ACC112 (cell line): ENCODE results near the gene RAC3.

Source experiments
- H2AFZ ChIP-seq: fragments of 200-600 bp; sonication (generic); one replicate; pipeline ENCODE4 v1.6.0; 2017; ENCODE audit warnings: antibody characterized with exemption, low read length; ENCODE audit not compliant: unreplicated experiment
- H3K27ac ChIP-seq: fragments of 200-600 bp; sonication (generic); 2 replicates; pipeline ENCODE4 v1.5.1; 2014; ENCODE audit warnings: low read depth, mild to moderate bottlenecking, antibody characterized with exemption, low read length, moderate library complexity
- H3K27me3 ChIP-seq: fragments of 200-600 bp; sonication (generic); 2 replicates; pipeline ENCODE4 v1.6.1; 2014; ENCODE audit warnings: mild to moderate bottlenecking, antibody characterized with exemption, low read length, moderate library complexity, mixed read lengths; ENCODE audit not compliant: insufficient read depth
- H3K36me3 ChIP-seq: fragments of 200-600 bp; sonication (generic); 2 replicates; pipeline ENCODE4 v1.6.1; 2016; ENCODE audit warnings: mild to moderate bottlenecking, antibody characterized with exemption, low read length, moderate library complexity, mixed read lengths; ENCODE audit not compliant: insufficient read depth
- H3K4me1 ChIP-seq: fragments of 200-600 bp; sonication (generic); one replicate; pipeline ENCODE4 v1.6.1; 2016; ENCODE audit warnings: low read length, mixed read lengths; ENCODE audit not compliant: insufficient read depth, unreplicated experiment, control insufficient read depth
- H3K4me3 ChIP-seq: fragments of 200-600 bp; sonication (generic); 2 replicates; pipeline ENCODE4 v1.5.1; 2014; ENCODE audit warnings: mild to moderate bottlenecking, low read depth, low read length
- H3K79me2 ChIP-seq: fragments of 200-600 bp; sonication (generic); one replicate; pipeline ENCODE4 v1.6.0; 2016; ENCODE audit warnings: low read length; ENCODE audit not compliant: control insufficient read depth, unreplicated experiment, insufficient read depth

Gene RAC3

DNA sequence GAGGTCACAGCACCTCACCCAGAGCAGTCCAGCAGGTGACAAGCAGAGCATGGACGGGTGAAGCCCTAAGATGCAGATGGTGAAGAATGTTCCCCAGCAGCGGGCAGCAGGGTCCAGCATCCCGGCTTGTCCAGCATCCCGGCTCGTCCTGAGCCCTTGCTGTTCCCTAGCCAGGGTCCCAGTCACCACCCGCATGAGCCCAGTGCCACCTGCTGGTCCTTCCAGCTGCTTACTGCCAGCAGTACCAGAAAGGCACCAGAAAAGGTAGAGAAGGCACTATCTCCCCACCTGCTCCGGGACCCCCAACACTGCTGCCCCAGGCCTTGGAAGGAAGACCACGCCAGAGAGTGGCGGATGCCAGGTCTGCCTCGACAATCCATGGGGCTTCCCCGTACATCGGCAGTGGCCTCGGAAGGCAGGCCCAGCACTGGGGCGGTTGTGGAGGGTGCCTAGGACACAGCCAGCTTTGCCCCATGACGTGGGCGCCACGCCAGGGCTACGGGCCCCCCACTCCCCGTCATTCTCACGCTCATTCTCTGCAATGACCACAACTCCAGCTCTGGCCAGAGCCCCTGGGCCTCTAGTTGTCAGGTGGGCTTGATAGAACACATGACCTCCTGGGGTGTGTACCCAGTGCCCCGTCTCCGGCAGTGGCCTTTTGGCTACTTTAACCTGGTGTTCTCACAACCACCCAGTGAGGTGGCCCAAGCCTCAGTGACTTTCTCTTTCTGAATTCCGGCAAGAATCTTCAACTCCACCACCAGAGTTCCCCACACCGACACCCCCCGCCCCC is 10.2 kb upstream of the RAC3 start:
- Histone ChIP-seq H3K36me3 (no peaks in the 10 kb centered on the region), H3K4me1 (peaks cover 11% of the 10 kb centered on the region), H3K79me2 (no peaks in the 10 kb centered on the region), H3K27me3 (no peaks in the 10 kb centered on the region), H3K4me3 (peak overlapping the region; percentile 91), H2AFZ (no peak overlapping the region), H3K27ac (no peak overlapping the region)

DNA sequence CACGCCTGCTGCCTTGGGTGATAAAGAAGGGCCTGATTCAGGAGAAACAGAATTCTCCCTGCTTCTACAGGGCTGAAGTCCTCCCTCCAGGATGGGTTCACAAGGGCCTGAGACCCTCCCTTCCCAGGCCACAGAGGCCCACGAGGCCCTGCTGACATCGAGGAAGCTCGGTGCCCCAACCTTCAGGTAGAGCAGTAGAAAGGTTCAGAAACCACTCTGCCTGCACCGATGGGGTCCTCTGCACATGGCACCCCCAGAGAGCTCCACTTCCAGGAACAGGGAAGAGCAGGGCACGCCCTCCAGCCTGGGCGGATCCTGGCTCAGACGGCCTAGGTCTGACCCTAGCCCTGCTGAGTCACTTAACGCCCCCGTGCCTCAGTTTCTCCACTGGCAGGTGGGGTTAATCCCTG is 9.6 kb upstream of the RAC3 start:
- no peaks in the 10 kb centered on the region for H3K27me3 ChIP-seq
- H3K36me3 ChIP-seq: no peaks in the 10 kb centered on the region
- H3K4me1 ChIP-seq: peaks cover 11% of the 10 kb centered on the region
- no peak overlapping the region for H2AFZ ChIP-seq
- no peak overlapping the region for H3K27ac ChIP-seq
- H3K4me3 ChIP-seq: peak overlapping the region; percentile 91
- H3K79me2 ChIP-seq: no peaks in the 10 kb centered on the region

DNA sequence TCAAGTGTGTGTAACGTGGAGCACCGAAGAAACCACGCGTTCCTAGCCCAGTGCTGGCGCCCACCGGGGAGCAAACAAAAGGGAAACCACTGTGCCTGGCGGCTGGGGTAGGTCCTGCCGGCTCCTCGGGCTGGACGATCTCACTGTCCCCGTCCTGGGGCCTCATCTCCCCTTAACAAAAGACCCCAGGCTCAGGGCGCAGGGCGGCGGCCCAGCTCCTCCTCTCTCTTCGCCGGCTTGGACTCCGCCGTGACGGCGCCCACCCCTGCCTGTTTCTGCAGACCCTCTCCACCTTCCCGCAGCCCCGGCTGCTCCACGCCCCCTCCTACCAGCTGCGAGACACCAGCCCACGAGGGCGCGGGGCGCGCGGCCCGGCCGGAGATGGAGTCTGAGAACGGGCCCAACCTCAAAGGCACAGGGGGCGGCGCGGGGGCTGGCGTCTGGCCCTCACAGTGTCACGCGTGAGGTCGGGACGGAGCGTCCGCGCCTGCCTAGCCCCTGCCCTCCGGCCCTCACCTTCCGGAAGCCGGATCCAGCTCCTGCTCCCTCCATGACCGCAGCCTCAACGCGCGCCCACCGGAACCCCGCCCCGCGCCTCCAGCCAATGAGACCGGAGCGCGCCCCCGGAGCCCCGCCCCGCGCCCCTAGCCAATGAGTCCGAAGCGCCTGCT is 9.0 kb upstream of the RAC3 start, which contains the start of gene CENPX:
TSS of gene CENPX (minus strand) at position 569 of the 671 bp plus-strand sequence. CDS start at position 552, 17 bp downstream.
- Histone ChIP-seq H3K27me3 (no peaks in the 10 kb centered on the region), H3K4me3 (peak within 1 kb of the TSS; percentile 91), H3K27ac (no peak within 1 kb of the TSS), H3K36me3 (no peaks in the 10 kb centered on the region), H3K4me1 (peaks cover 11% of the 10 kb centered on the region), H2AFZ (peak within 1 kb of the TSS; percentile 67), H3K79me2 (no peaks in the 10 kb centered on the region)

DNA sequence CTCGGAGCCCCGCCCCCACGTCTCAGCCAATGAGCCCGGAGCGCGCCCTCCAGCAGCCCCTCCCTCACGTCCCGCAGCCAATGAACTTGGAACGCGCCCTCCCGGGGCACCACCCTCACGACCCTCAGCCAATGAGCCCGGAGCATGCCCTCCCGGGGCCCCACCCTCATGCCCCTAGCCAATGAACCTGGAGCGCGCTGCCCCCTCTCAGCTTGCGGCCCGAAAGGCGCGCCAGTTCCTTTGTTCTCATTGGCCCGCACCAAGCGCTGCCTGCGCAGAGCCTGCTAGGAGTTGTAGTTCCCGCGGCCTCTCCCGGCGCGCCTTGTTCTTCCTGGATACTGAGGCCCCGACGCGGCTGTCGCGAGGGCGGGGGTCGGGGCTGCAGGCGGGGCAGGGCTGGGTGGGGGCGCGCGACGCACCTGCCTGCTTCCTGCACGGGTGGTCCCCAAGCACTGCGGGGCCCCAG is 8.5 kb upstream of the RAC3 start, which contains the start of gene LRRC45:
TSS of gene LRRC45 (plus strand) at position 325 of the 466 bp plus-strand sequence. CDS start 339 bp downstream, outside the sequence.
- H3K27me3 ChIP-seq: no peaks in the 10 kb centered on the region
- peak within 1 kb of the TSS; percentile 91 for H3K4me3 ChIP-seq
- H2AFZ ChIP-seq: peak within 1 kb of the TSS; percentile 67
- peaks cover 11% of the 10 kb centered on the region for H3K4me1 ChIP-seq
- H3K36me3 ChIP-seq: no peaks in the 10 kb centered on the region
- no peak within 1 kb of the TSS for H3K27ac ChIP-seq
- H3K79me2 ChIP-seq: no peaks in the 10 kb centered on the region

DNA sequence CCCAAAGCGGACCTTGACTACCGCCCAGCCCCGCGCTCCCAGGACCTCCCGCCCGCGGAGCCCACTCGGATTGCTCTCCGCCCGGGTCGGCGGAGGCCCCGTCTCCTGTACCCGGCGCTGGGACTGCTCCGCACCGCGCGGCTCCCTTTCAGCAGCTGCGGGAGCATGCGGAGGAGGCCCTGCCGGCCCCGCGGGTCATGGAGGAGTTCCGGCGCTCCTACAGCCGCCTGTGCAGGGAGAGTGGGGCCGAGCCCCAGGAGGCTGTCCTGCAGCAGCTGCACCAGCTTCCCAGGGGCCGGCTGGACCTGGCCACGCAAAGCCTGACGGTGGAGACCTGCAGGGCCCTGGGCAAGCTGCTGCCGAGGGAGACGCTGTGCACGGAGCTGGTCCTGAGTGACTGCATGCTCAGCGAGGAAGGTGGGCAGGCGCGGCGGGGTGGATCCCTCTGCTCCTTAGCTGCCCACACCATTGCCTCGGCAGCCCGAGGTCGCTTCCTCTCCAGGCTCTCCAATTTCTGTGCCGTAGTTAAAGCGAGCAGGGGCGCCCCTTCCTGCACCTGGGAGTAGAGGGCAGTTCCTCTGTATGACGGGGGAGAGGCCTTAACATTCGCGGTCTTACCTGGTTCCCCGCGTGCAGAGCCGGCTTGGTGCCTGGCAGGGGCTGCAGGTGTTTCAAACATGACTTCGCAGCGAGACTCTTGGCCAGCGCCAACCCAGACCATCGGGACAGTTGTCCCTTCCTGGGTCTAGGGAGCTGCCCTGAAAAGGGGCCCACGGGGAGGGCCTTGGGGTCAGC is 7.8 kb upstream of the RAC3 start:
- H3K36me3 ChIP-seq: no peaks in the 10 kb centered on the region
- H3K4me3 ChIP-seq: peak overlapping the region; percentile 91
- H3K79me2 ChIP-seq: no peaks in the 10 kb centered on the region
- peak overlapping the region; percentile 67 for H2AFZ ChIP-seq
- H3K4me1 ChIP-seq: peaks cover 11% of the 10 kb centered on the region
- no peak overlapping the region for H3K27ac ChIP-seq
- H3K27me3 ChIP-seq: no peaks in the 10 kb centered on the region

DNA sequence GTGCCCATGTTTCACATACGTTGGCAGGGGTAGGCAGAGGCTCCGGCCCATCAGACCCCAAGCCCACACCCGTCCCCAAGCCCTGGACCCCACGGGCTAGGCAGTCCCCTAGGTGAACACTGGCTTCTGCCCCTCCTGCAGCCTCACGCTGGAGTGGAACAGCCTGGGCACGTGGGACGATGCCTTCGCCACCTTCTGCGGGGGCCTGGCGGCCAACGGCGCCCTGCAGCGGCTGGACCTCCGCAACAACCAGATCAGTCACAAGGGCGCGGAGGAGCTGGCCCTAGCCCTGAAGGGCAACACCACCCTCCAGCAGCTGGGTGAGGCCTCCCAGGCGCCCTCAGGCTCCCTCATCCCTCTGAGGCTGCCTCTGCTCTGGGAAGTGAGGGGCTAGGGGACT is 6.6 kb upstream of the RAC3 start:
- H2AFZ ChIP-seq: no peak overlapping the region
- H3K4me1 ChIP-seq: peaks cover 11% of the 10 kb centered on the region
- no peaks in the 10 kb centered on the region for H3K27me3 ChIP-seq
- H3K36me3 ChIP-seq: no peaks in the 10 kb centered on the region
- no peaks in the 10 kb centered on the region for H3K79me2 ChIP-seq
- no peak overlapping the region for H3K4me3 ChIP-seq
- H3K27ac ChIP-seq: no peak overlapping the region

DNA sequence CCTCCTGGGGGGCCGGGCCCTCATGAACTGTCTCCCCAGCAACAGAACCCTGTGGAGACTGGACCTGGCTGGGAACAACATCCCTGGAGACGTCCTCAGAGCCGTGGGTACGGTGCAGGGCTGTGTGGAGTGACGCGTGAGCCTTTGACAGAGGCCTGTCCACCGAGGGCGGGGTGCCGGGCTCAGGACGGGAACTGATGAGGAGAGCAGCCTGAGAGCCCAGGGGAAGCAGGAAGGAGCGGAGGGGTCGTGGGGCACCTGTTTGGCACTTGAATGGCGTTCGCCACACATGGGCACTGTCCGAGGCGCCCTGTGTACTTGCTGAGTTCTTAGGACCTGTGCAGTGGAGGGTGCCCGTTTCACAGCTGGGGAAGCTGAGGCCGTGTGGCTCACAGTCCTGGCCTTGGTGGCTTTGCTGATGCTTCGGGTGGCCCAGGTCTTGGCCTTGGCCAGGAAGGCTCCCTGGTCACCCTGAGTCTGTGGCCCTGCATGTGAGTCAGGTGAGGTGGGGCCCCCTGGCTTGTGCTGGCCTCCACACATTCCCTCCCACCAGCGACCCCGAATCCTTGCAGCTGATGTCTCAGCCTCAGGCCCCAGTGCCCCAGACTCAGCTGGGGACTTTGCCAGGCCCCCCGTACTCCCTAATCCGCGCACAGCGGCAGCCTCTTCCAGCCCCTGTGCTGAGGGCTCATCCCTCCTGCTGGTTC is 5.9 kb upstream of the RAC3 start:
- peaks cover 11% of the 10 kb centered on the region for H3K4me1 ChIP-seq
- no peaks in the 10 kb centered on the region for H3K36me3 ChIP-seq
- no peak overlapping the region for H3K27ac ChIP-seq
- no peak overlapping the region for H3K4me3 ChIP-seq
- H2AFZ ChIP-seq: no peak overlapping the region
- H3K27me3 ChIP-seq: no peaks in the 10 kb centered on the region
- H3K79me2 ChIP-seq: no peaks in the 10 kb centered on the region

DNA sequence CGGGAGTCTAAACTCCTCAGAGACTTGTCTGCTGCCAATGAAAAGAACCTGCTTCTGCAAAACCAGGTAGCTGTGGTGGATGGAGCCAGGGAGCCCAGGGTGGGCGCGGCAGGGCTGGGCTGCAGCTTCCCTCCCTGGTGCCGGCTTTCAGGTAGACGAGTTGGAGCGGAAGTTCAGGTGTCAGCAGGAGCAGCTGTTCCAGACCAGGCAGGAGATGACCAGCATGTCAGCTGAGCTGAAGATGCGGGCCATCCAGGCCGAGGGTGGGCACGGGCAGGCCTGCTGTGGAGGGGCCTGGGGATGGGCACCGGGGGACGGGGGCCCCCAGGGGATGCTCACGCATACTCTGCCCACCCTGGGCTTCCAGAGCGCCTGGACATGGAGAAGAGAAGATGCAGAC is 3.2 kb upstream of the RAC3 start:
- Histone ChIP-seq H3K79me2 (no peaks in the 10 kb centered on the region), H3K27me3 (no peaks in the 10 kb centered on the region), H3K4me1 (peaks cover 10% of the 10 kb centered on the region), H3K36me3 (no peaks in the 10 kb centered on the region), H2AFZ (no peak overlapping the region), H3K4me3 (no peak overlapping the region), H3K27ac (no peak overlapping the region)

DNA sequence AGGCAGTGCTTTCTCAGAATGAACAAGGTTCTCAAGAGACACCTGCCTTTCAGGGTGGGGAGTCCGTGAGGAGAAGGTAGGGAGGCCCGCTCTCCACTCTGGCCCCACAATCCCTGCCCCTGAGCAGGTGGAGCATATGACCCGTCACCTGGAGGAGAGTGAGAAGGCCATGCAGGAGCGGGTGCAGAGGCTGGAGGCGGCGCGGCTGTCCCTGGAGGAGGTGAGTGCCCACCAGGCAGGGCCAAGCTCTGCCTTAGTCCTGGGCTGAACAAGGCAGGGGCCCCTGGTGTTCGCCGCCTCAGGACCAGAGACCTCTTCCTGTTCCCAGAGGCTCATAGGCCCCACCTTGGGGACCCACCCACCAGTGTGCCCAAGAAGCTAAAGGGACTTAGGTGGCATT is 2.5 kb upstream of the RAC3 start:
- no peaks in the 10 kb centered on the region for H3K79me2 ChIP-seq
- no peak overlapping the region for H3K4me3 ChIP-seq
- no peaks in the 10 kb centered on the region for H3K36me3 ChIP-seq
- no peak overlapping the region for H2AFZ ChIP-seq
- H3K4me1 ChIP-seq: peaks cover 8% of the 10 kb centered on the region
- no peaks in the 10 kb centered on the region for H3K27me3 ChIP-seq
- H3K27ac ChIP-seq: no peak overlapping the region

DNA sequence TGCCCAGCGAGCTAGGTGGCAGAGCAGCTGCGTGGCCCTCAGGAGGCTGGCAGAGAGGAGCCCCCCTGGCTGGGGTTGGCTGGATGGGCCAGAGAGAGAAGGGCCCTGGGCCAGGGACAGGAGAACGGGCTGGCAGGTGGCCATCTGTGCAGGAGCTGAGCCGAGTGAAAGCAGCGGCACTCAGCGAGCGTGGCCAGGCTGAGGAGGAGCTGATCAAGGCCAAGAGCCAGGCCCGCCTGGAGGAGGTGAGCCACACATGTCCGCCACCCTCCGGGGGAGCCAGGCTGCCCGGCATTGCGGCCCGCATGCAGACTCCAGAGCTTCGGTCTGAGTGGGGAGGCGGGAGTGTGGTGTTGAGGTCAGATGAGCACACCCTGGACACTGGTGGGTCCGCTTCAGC is 2.1 kb upstream of the RAC3 start:
- Histone ChIP-seq H2AFZ (no peak overlapping the region), H3K27ac (no peak overlapping the region), H3K4me1 (peaks cover 4% of the 10 kb centered on the region), H3K27me3 (no peaks in the 10 kb centered on the region), H3K36me3 (no peaks in the 10 kb centered on the region), H3K4me3 (no peak overlapping the region), H3K79me2 (no peaks in the 10 kb centered on the region)
